HEK293 (cell line): ENCODE results near the gene TFR2.

Experiments
- CTCF ChIA-PET: fragments of 350-600 bp; formaldehyde crosslinking; extraction: SDS; loops from one replicate; lab custom pipeline; 2021; ENCODE audit warnings: antibody characterized with exemption; lab: Yijun Ruan, JAX
- POLR2A ChIA-PET: fragments of 300-600 bp; formaldehyde crosslinking; extraction: SDS; loops from one replicate; lab custom pipeline; 2020; ENCODE audit warnings: antibody characterized with exemption, inconsistent platforms; lab: Yijun Ruan, JAX
- H3K27ac ChIP-seq: fragments of 200-500 bp; sonication (Bioruptor generic); 2 replicates; pipeline ENCODE4 v1.5.1; 2014; ENCODE audit warnings: low read depth, low read length, control low read depth, inconsistent platforms; ENCODE audit errors: extremely low read depth
- H3K36me3 ChIP-seq, 2 experiments: fragments of 200-500 bp in 1 of 2; sonication (Bioruptor generic) in 1 of 2; 1 replicate in 1 of 2; 2 replicates in 1 of 2; pipeline ENCODE4 v1.5.1; 2014 to 2017; ENCODE audit warnings: inconsistent platforms in 2 of 2, low read length in 2 of 2; ENCODE audit not compliant: control insufficient read depth in 2 of 2, insufficient read depth in 1 of 2
- H3K4me1 ChIP-seq: fragments of 200-500 bp; sonication (Bioruptor generic); 2 replicates; pipeline ENCODE4 v1.5.1; 2014; ENCODE audit warnings: mild to moderate bottlenecking, low read length, inconsistent platforms; ENCODE audit not compliant: control insufficient read depth, insufficient read depth
- H3K4me3 ChIP-seq: 2 replicates; pipeline ENCODE4 v1.5.1; 2011; ENCODE audit warnings: low read depth, mild to moderate bottlenecking, control low read depth, low read length, moderate library complexity
- H3K9me3 ChIP-seq: fragments of 200-500 bp; sonication (Bioruptor generic); 2 replicates; pipeline ENCODE4 v1.5.1; 2014; ENCODE audit warnings: low read depth, low read length, inconsistent platforms; ENCODE audit not compliant: control insufficient read depth, insufficient read depth
- GLI4 ChIP-seq: fragments of 450-650 bp; formaldehyde crosslinking; IDR thresholded peaks from 2 replicates; pipeline ENCODE4 v1.5.1; 2016; ENCODE audit warnings: missing biosample characterization, missing genetic modification characterization
- GLIS2 ChIP-seq: fragments of 450-650 bp; formaldehyde crosslinking; IDR thresholded peaks from 2 replicates; pipeline ENCODE4 v1.5.1; 2016; ENCODE audit warnings: missing biosample characterization, missing genetic modification characterization
- HOXC10 ChIP-seq: sonication (generic); formaldehyde crosslinking; IDR thresholded peaks from 2 replicates; pipeline ENCODE4 v1.8.1; 2023; ENCODE audit warnings: mild to moderate bottlenecking, missing genetic modification reagents
- REPIN1 ChIP-seq: fragments of 450-650 bp; formaldehyde crosslinking; IDR thresholded peaks from 2 replicates; pipeline ENCODE4 v1.5.1; 2017; ENCODE audit warnings: missing biosample characterization, missing genetic modification characterization, low read depth
- SCRT2 ChIP-seq: fragments of 450-650 bp; formaldehyde crosslinking; IDR thresholded peaks from 2 replicates; pipeline ENCODE4 v1.5.1; 2016; ENCODE audit warnings: missing biosample characterization, missing genetic modification characterization
- ZBTB6 ChIP-seq: fragments of 450-650 bp; formaldehyde crosslinking; IDR thresholded peaks from 2 replicates; pipeline ENCODE4 v1.5.1; 2017; ENCODE audit warnings: missing biosample characterization, missing genetic modification characterization
- ZNF155 ChIP-seq: fragments of 450-650 bp; formaldehyde crosslinking; IDR thresholded peaks from 2 replicates; pipeline ENCODE4 v1.5.1; 2016; ENCODE audit warnings: missing biosample characterization, missing genetic modification characterization
- ZNF157 ChIP-seq: fragments of 450-650 bp; formaldehyde crosslinking; IDR thresholded peaks from 2 replicates; pipeline ENCODE4 v1.5.1; 2016; ENCODE audit warnings: missing biosample characterization, missing genetic modification characterization
- ZNF2 ChIP-seq: fragments of 450-650 bp; formaldehyde crosslinking; IDR thresholded peaks from 2 replicates; pipeline ENCODE4 v1.5.1; 2016; ENCODE audit warnings: missing biosample characterization, missing genetic modification characterization
- ZNF223 ChIP-seq: fragments of 450-650 bp; formaldehyde crosslinking; IDR thresholded peaks from 2 replicates; pipeline ENCODE4 v1.5.1; 2016; ENCODE audit warnings: missing biosample characterization, missing genetic modification characterization
- ZNF37A ChIP-seq: fragments of 450-650 bp; IDR thresholded peaks from 2 replicates; pipeline ENCODE4 v1.5.1; 2018; ENCODE audit warnings: missing biosample characterization, missing genetic modification characterization
- ZNF473 ChIP-seq: fragments of 450-650 bp; formaldehyde crosslinking; IDR thresholded peaks from 2 replicates; pipeline ENCODE4 v1.5.1; 2017; ENCODE audit warnings: missing biosample characterization, missing genetic modification characterization
- ZNF48 ChIP-seq: fragments of 450-650 bp; formaldehyde crosslinking; IDR thresholded peaks from 2 replicates; pipeline ENCODE4 v1.5.1; 2016; ENCODE audit warnings: missing biosample characterization, missing genetic modification characterization
- ZNF600 ChIP-seq: fragments of 450-650 bp; formaldehyde crosslinking; IDR thresholded peaks from 2 replicates; pipeline ENCODE4 v1.5.1; 2016; ENCODE audit warnings: missing biosample characterization, missing genetic modification characterization
- ZNF610 ChIP-seq: fragments of 450-650 bp; formaldehyde crosslinking; IDR thresholded peaks from 2 replicates; pipeline ENCODE4 v1.5.1; 2016; ENCODE audit warnings: missing biosample characterization, missing genetic modification characterization, borderline replicate concordance
- ZNF701 ChIP-seq: fragments of 450-650 bp; formaldehyde crosslinking; IDR thresholded peaks from 2 replicates; pipeline ENCODE4 v1.5.1; 2016; ENCODE audit warnings: missing biosample characterization, missing genetic modification characterization
- ZNF768 ChIP-seq: fragments of 450-650 bp; formaldehyde crosslinking; IDR thresholded peaks from 2 replicates; pipeline ENCODE4 v1.5.1; 2018; ENCODE audit warnings: missing biosample characterization, mild to moderate bottlenecking, missing genetic modification characterization
- ZNF791 ChIP-seq: fragments of 450-650 bp; formaldehyde crosslinking; IDR thresholded peaks from 2 replicates; pipeline ENCODE4 v1.5.1; 2016; ENCODE audit warnings: missing biosample characterization, missing genetic modification characterization
- ZNF830 ChIP-seq: fragments of 450-650 bp; IDR thresholded peaks from 2 replicates; pipeline ENCODE4 v1.5.0; 2018; ENCODE audit warnings: missing biosample characterization, missing genetic modification characterization, low read depth, mild to moderate bottlenecking, moderate library complexity
- TF ChIP-seq, protein P1 (sequence below): fragments of 450-650 bp; formaldehyde crosslinking; IDR thresholded peaks from 2 replicates; pipeline ENCODE4 v1.5.1; 2016; ENCODE audit warnings: missing biosample characterization, missing genetic modification characterization
- TF ChIP-seq, protein P2 (sequence below): fragments of 450-650 bp; formaldehyde crosslinking; IDR thresholded peaks from 2 replicates; pipeline ENCODE4 v1.5.1; 2016; ENCODE audit warnings: missing biosample characterization, missing genetic modification characterization

Gene TFR2

GRCh38 chr7:100577507-100577906 lies 63.8 kb downstream of the TFR2 start:
- H3K4me1 ChIP-seq = no peaks in the 10 kb centered on the region
- CTCF ChIA-PET = interaction anchor here (0.8 to 0.9 kb wide), 2 partner anchors 11 to 108 kb away, joined by 3 read pairs; no protein-coding TSS in a partner anchor
- POLR2A ChIA-PET = interaction anchor here (1.2 kb wide), 2 partner anchors 9 to 95 kb away, joined by 3 to 7 read pairs; partner anchors contain the start of genes FBXO24 and LRCH4
- TF ChIP-seq SCRT2 (0 out of 2 replicates have a peak, but pooled peaks have one; percentile 16), ZNF37A (tag by site-specific recombination) (no peak)
- peaks cover 6 to 57% of the 10 kb centered on the region in 2 experiments; a peak in 2 of 3 replicates for H3K36me3 ChIP-seq
- no peaks in the 10 kb centered on the region for H3K9me3 ChIP-seq
- no peak overlapping the region for H3K27ac ChIP-seq
- H3K4me3 ChIP-seq = no peak overlapping the region

DNA sequence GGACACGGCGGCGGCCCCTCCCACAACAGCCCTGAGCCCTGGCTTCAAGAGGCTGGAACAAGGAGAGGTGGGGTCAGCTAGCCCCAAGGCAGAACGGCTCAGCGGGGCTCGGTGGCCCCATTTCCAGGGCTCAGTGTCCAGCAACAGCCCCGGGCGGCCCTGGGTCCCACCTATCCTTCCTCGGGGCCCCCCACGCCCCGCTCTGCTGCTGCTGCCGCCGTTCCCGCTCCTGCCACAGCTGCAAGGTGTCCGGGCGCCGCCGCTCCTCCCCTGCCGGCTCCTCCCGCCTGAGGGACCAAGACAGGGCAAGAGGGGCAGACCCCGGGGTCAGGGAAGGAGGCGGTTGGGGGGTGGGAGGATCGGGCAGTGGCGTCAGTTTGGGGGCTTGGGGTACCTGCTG lies 64.2 kb downstream of the TFR2 start:
- H3K4me1 ChIP-seq = no peaks in the 10 kb centered on the region
- peaks cover 6 to 54% of the 10 kb centered on the region in 2 experiments; a peak in 2 of 3 replicates for H3K36me3 ChIP-seq
- H3K9me3 ChIP-seq = no peaks in the 10 kb centered on the region
- ChIA-PET CTCF (interaction anchor here (0.8 kb wide), 1 partner anchor 108 kb away, joined by 3 read pairs; no protein-coding TSS in a partner anchor), POLR2A (interaction anchor here (1.2 to 1.4 kb wide), 3 partner anchors 9 to 96 kb away, joined by 3 to 7 read pairs (median 6); partner anchors contain the start of genes FBXO24 and LRCH4)
- no peak overlapping the region for H3K4me3 ChIP-seq
- no peak overlapping the region for H3K27ac ChIP-seq
- TF ChIP-seq, protein P1, sequence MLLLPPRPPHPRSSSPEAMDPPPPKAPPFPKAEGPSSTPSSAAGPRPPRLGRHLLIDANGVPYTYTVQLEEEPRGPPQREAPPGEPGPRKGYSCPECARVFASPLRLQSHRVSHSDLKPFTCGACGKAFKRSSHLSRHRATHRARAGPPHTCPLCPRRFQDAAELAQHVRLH (tag by site-specific recombination) = no peak
- TF ChIP-seq GLIS2 (tag by site-specific recombination) (no peak), ZNF791 (tag by site-specific recombination) (no peak), ZNF830 (tag by site-specific recombination) (no peak), ZNF768 (tag by site-specific recombination) (no peak), ZBTB6 (tag by site-specific recombination) (no peak), ZNF701 (tag by site-specific recombination) (no peak), HOXC10 (no peak), ZNF2 (tag by site-specific recombination) (no peak), GLI4 (tag by site-specific recombination) (no peak), ZNF155 (tag by site-specific recombination) (no peak), ZNF610 (tag by site-specific recombination) (no peak), REPIN1 (tag by site-specific recombination) (no peak), ZNF223 (tag by site-specific recombination) (no peak), ZNF48 (no peak), ZNF157 (no peak), ZNF473 (tag by site-specific recombination) (no peak), ZNF600 (tag by site-specific recombination) (no peak), SCRT2 (no peak)
- TF ChIP-seq, protein P2, sequence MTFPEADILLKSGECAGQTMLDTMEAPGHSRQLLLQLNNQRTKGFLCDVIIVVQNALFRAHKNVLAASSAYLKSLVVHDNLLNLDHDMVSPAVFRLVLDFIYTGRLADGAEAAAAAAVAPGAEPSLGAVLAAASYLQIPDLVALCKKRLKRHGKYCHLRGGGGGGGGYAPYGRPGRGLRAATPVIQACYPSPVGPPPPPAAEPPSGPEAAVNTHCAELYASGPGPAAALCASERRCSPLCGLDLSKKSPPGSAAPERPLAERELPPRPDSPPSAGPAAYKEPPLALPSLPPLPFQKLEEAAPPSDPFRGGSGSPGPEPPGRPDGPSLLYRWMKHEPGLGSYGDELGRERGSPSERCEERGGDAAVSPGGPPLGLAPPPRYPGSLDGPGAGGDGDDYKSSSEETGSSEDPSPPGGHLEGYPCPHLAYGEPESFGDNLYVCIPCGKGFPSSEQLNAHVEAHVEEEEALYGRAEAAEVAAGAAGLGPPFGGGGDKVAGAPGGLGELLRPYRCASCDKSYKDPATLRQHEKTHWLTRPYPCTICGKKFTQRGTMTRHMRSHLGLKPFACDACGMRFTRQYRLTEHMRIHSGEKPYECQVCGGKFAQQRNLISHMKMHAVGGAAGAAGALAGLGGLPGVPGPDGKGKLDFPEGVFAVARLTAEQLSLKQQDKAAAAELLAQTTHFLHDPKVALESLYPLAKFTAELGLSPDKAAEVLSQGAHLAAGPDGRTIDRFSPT (tag by site-specific recombination) = no peak
